Neural progenitor cell (in vitro differentiated cells): Measurements from ENCODE around the gene DTNA. TPM values are rescaled to one million over a fixed set of nuclear protein-coding genes. Genes with fewer than 3 reads are reported as not detected.

Experiments
- DNase-seq: peaks from one replicate; pipeline ENCODE4 v3.0.0-alpha.2; 2016; ENCODE audit warnings: low spot score
- H2AFZ ChIP-seq: fragments of 200-600 bp; sonication (generic); replicated peaks from 2 replicates; pipeline ENCODE4 v1.6.1; 2016; ENCODE audit warnings: antibody characterized with exemption
- H3F3A ChIP-seq: fragments of 200-600 bp; sonication (generic); 2 replicates; pipeline ENCODE4 v1.6.1; 2016; ENCODE audit warnings: antibody characterized with exemption, low read depth
- H3K27ac ChIP-seq: fragments of 200-600 bp; sonication (generic); 2 replicates; pipeline ENCODE4 v1.5.1; 2016; ENCODE audit warnings: mild to moderate bottlenecking
- H3K27me3 ChIP-seq: fragments of 200-600 bp; sonication (generic); 2 replicates; pipeline ENCODE4 v1.6.1; 2016; ENCODE audit warnings: mild to moderate bottlenecking, moderate library complexity
- H3K36me3 ChIP-seq: fragments of 200-600 bp; sonication (generic); 2 replicates; pipeline ENCODE4 v1.5.1; 2016
- H3K4me1 ChIP-seq: fragments of 200-600 bp; sonication (generic); 2 replicates; pipeline ENCODE4 v1.6.1; 2016; ENCODE audit warnings: mixed run types
- H3K4me2 ChIP-seq: fragments of 200-600 bp; sonication (generic); 2 replicates; pipeline ENCODE4 v1.6.1; 2016
- H3K4me3 ChIP-seq: fragments of 200-600 bp; sonication (generic); 2 replicates; pipeline ENCODE4 v1.5.1; 2016
- H3K79me2 ChIP-seq: fragments of 200-600 bp; sonication (generic); 2 replicates; pipeline ENCODE4 v1.6.1; 2016; ENCODE audit warnings: low read depth
- H3K9ac ChIP-seq: fragments of 200-600 bp; sonication (generic); 2 replicates; pipeline ENCODE4 v1.6.1; 2016
- H3K9me3 ChIP-seq: fragments of 200-600 bp; sonication (generic); 2 replicates; pipeline ENCODE4 v1.5.1; 2016; ENCODE audit warnings: low read depth
- H4K20me1 ChIP-seq: fragments of 200-600 bp; sonication (generic); 2 replicates; pipeline ENCODE4 v1.6.1; 2016; ENCODE audit warnings: low read depth
- H3K27ac Mint-ChIP-seq: 3 replicates; pipeline ENCODE4 v1.8.0; 2021; ENCODE audit warnings: mixed read lengths
- H3K27me3 Mint-ChIP-seq: 2 replicates; pipeline ENCODE4 v1.8.0; 2022; ENCODE audit warnings: low read depth, mild to moderate bottlenecking, inconsistent platforms, moderate library complexity, mixed read lengths; ENCODE audit not compliant: insufficient read depth
- H3K36me3 Mint-ChIP-seq: 3 replicates; pipeline ENCODE4 v1.8.0; 2021; ENCODE audit warnings: mixed read lengths
- H3K4me1 Mint-ChIP-seq: 3 replicates; pipeline ENCODE4 v1.8.0; 2021; ENCODE audit warnings: mixed read lengths
- H3K4me3 Mint-ChIP-seq: 3 replicates; pipeline ENCODE4 v1.8.0; 2021; ENCODE audit warnings: mild to moderate bottlenecking, moderate library complexity, mixed read lengths
- H3K9me3 Mint-ChIP-seq: 3 replicates; pipeline ENCODE4 v1.8.0; 2020; ENCODE audit warnings: mixed read lengths
- CTCF ChIP-seq: fragments of 200-600 bp; sonication (generic); IDR thresholded peaks from 2 replicates; pipeline ENCODE4 v1.5.1; 2017; ENCODE audit warnings: antibody characterized with exemption, mild to moderate bottlenecking
- EZH2 ChIP-seq: fragments of 200-600 bp; sonication (generic); IDR thresholded peaks from 2 replicates; pipeline ENCODE4 v1.6.1; 2017; ENCODE audit warnings: antibody characterized with exemption, mild to moderate bottlenecking, moderate library complexity
- EZH2phosphoT487 ChIP-seq: fragments of 200-600 bp; sonication (generic); IDR thresholded peaks from 2 replicates; pipeline ENCODE4 v1.6.1; 2017; ENCODE audit warnings: antibody characterized with exemption
- total RNA-seq: library from RNA; depleted of rRNA; stranded (reverse); fragments of >200 nt; gene quantifications from 2 replicates; pipeline ENCODE4 v1.2.3, GENCODE V29; 2015; ENCODE audit warnings: low replicate concordance

The DTNA gene
- total RNA-seq, 1 donor from 2014 or later, result 15.0 TPM

GRCh38 chr18:34863702-34864101 is 153.6 kb downstream of the DTNA start:
- no peaks in the 10 kb centered on the region for H3K9me3 ChIP-seq
- peaks cover 5% of the 10 kb centered on the region for H3K4me1 Mint-ChIP-seq
- H4K20me1 ChIP-seq, result no peaks in the 10 kb centered on the region
- H2AFZ ChIP-seq, result no peak overlapping the region
- H3K79me2 ChIP-seq, result no peaks in the 10 kb centered on the region
- H3K27ac ChIP-seq, result no peak overlapping the region
- H3K4me3 Mint-ChIP-seq, result no peak overlapping the region
- no peak for TF ChIP-seq EZH2phosphoT487
- TF ChIP-seq CTCF, result no peak
- TF ChIP-seq EZH2, result no peak
- peaks cover 25% of the 10 kb centered on the region for H3K36me3 Mint-ChIP-seq
- peaks cover 8% of the 10 kb centered on the region for H3K4me1 ChIP-seq
- DNase-seq, result no peak
- no peak overlapping the region for H3K4me2 ChIP-seq
- no peaks in the 10 kb centered on the region for H3K36me3 ChIP-seq
- H3K27me3 ChIP-seq, result no peaks in the 10 kb centered on the region
- no peaks in the 10 kb centered on the region for H3K27me3 Mint-ChIP-seq
- H3F3A ChIP-seq, result no peaks in the 10 kb centered on the region
- no peaks in the 10 kb centered on the region for H3K9me3 Mint-ChIP-seq
- no peak overlapping the region for H3K9ac ChIP-seq
- no peak overlapping the region for H3K4me3 ChIP-seq
- H3K27ac Mint-ChIP-seq, result no peak overlapping the region

GRCh38 chr18:34864836-34865497 is 154.9 kb downstream of the DTNA start:
- Histone ChIP-seq H4K20me1 (no peaks in the 10 kb centered on the region), H3K4me1 (peaks cover 8% of the 10 kb centered on the region), H3K4me3 (no peak overlapping the region), H3K9ac (no peak overlapping the region), H3F3A (no peaks in the 10 kb centered on the region), H3K27ac (no peak overlapping the region), H3K36me3 (no peaks in the 10 kb centered on the region), H3K9me3 (no peaks in the 10 kb centered on the region), H3K4me2 (no peak overlapping the region), H3K27me3 (no peaks in the 10 kb centered on the region), H3K79me2 (no peaks in the 10 kb centered on the region), H2AFZ (no peak overlapping the region)
- Mint-ChIP-seq H3K36me3 (peaks cover 22% of the 10 kb centered on the region), H3K27ac (no peak overlapping the region), H3K27me3 (no peaks in the 10 kb centered on the region), H3K9me3 (no peaks in the 10 kb centered on the region), H3K4me1 (peaks cover 5% of the 10 kb centered on the region), H3K4me3 (no peak overlapping the region)
- DNase-seq, result no peak
- TF ChIP-seq CTCF (no peak), EZH2phosphoT487 (no peak), EZH2 (no peak)

- Histone ChIP-seq H4K20me1 (no peaks in the 10 kb centered on the region), H3K36me3 (no peaks in the 10 kb centered on the region), H3K4me2 (no peak overlapping the region), H3K79me2 (no peaks in the 10 kb centered on the region), H3F3A (no peaks in the 10 kb centered on the region), H3K9me3 (no peaks in the 10 kb centered on the region), H3K4me1 (peaks cover 15% of the 10 kb centered on the region), H3K27ac (no peak overlapping the region), H2AFZ (no peak overlapping the region), H3K4me3 (no peak overlapping the region), H3K27me3 (no peaks in the 10 kb centered on the region), H3K9ac (no peak overlapping the region)
- peaks cover 17% of the 10 kb centered on the region for H3K36me3 Mint-ChIP-seq
- no peaks in the 10 kb centered on the region for H3K9me3 Mint-ChIP-seq
- H3K27me3 Mint-ChIP-seq, result no peaks in the 10 kb centered on the region
- no peak for DNase-seq
- peaks cover 15% of the 10 kb centered on the region for H3K4me1 Mint-ChIP-seq
- H3K4me3 Mint-ChIP-seq, result no peak overlapping the region
- no peak for TF ChIP-seq EZH2phosphoT487
- no peak for TF ChIP-seq EZH2
- TF ChIP-seq CTCF, result no peak
- no peak overlapping the region for H3K27ac Mint-ChIP-seq
Measured at GRCh38 chr18:34866310-34866709, 156.2 kb downstream of the DTNA start.
